Measurements from ENCODE around the gene GPBAR1. TPM values are rescaled to one million over a fixed set of nuclear protein-coding genes. Genes with fewer than 3 reads are reported as not detected.

The GPBAR1 gene
- total RNA-seq, 2 donors from 2014 or later = 1.1 to 1.3 TPM

DNA sequence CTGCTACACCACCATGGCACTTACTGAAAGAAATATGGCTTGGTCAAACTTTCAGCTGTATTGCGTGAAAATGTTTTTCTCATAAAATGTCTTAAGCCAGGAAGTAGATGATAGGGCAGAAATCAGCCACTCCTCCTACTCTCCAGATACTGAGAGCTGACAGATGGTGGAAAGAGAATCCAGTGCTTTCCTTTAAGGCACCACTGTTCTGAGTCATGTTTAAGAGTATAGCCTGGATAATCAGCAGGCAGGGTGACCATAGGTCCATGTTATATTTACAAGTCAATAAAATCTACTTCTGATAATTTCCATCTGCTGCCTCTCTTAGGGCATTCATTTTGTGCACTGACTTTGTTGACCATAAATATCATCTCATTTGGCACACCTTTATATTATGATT lies 21.9 kb upstream of the GPBAR1 start:
- H3K9ac ChIP-seq (ENCODE audit: low read depth in 2 of 2, low read length in 2 of 2) = no peak overlapping the region
- intact Hi-C loops (cut with DNase I) = no loop called here
- no peaks in the 10 kb centered on the region for H3K4me1 ChIP-seq
- H3K27me3 ChIP-seq = no peaks in the 10 kb centered on the region
- no peak for DNase-seq
- H3K36me3 ChIP-seq = peaks cover 29% of the 10 kb centered on the region
- H3K9me3 ChIP-seq = no peaks in the 10 kb centered on the region
- TF ChIP-seq, protein P1, sequence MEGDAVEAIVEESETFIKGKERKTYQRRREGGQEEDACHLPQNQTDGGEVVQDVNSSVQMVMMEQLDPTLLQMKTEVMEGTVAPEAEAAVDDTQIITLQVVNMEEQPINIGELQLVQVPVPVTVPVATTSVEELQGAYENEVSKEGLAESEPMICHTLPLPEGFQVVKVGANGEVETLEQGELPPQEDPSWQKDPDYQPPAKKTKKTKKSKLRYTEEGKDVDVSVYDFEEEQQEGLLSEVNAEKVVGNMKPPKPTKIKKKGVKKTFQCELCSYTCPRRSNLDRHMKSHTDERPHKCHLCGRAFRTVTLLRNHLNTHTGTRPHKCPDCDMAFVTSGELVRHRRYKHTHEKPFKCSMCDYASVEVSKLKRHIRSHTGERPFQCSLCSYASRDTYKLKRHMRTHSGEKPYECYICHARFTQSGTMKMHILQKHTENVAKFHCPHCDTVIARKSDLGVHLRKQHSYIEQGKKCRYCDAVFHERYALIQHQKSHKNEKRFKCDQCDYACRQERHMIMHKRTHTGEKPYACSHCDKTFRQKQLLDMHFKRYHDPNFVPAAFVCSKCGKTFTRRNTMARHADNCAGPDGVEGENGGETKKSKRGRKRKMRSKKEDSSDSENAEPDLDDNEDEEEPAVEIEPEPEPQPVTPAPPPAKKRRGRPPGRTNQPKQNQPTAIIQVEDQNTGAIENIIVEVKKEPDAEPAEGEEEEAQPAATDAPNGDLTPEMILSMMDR (IDR thresholded peaks at IDR 0.05) = no peak
- H3K4me3 ChIP-seq = no peak overlapping the region
- peak overlapping the region; percentile 7 for H3K27ac ChIP-seq

DNA sequence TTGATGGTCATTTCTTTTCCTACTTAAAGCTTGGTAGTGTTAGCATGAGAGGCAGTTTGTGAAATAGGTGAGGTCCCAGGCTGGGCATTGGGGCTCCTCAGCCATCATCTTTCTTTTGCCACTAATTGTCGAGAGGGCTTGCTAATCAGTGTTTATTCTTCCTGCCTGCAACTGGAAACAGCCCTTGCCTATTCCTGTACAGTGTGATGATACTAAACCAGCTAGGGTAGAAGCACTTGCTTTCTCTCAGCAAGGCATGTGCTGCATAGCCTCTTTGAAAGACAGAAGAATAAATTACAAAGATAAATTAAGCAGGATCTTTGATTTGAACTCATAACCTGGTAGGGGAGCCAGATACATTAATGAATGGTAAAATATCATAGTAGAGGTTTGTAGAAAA lies 16.6 kb upstream of the GPBAR1 start:
- Histone ChIP-seq H3K36me3 (peaks cover 45% of the 10 kb centered on the region), H3K27ac (no peak overlapping the region), H3K27me3 (no peaks in the 10 kb centered on the region), H3K9me3 (no peaks in the 10 kb centered on the region), H3K4me3 (no peak overlapping the region), H3K9ac (ENCODE audit: low read depth in 2 of 2, low read length in 2 of 2) (no peak overlapping the region), H3K4me1 (no peaks in the 10 kb centered on the region)
- intact Hi-C loops (cut with DNase I) = no loop called here
- TF ChIP-seq, protein P1 (IDR thresholded peaks at IDR 0.05) = no peak
- DNase-seq = no peak

GRCh38 chr2:218244665-218245064 lies 16.1 kb upstream of the GPBAR1 start:
- intact Hi-C loops (cut with DNase I) = no loop called here

GRCh38 chr2:218245214-218245613 lies 15.6 kb upstream of the GPBAR1 start:
- Histone ChIP-seq H3K4me3 (no peak overlapping the region), H3K36me3 (peaks cover 50% of the 10 kb centered on the region), H3K9me3 (no peaks in the 10 kb centered on the region), H3K4me1 (no peaks in the 10 kb centered on the region), H3K27ac (no peak overlapping the region), H3K9ac (ENCODE audit: low read depth in 2 of 2, low read length in 2 of 2) (no peak overlapping the region), H3K27me3 (no peaks in the 10 kb centered on the region)
- TF ChIP-seq, protein P1 (IDR thresholded peaks at IDR 0.05) = no peak
- DNase-seq = no peak
- intact Hi-C loops (cut with DNase I) = no loop called here

More at GRCh38 chr2:218244665-218245064, 16.1 kb upstream of the GPBAR1 start:
- Histone ChIP-seq H3K9ac (ENCODE audit: low read depth in 2 of 2, low read length in 2 of 2) (no peak overlapping the region), H3K9me3 (no peaks in the 10 kb centered on the region), H3K4me3 (no peak overlapping the region), H3K27me3 (no peaks in the 10 kb centered on the region), H3K36me3 (peaks cover 49% of the 10 kb centered on the region), H3K27ac (no peak overlapping the region), H3K4me1 (no peaks in the 10 kb centered on the region)
- DNase-seq = no peak
- TF ChIP-seq, protein P1 (IDR thresholded peaks at IDR 0.05) = no peak

- no peaks in the 10 kb centered on the region for H3K27me3 ChIP-seq
- H3K36me3 ChIP-seq = peaks cover 70% of the 10 kb centered on the region
- intact Hi-C loops (cut with DNase I) = no loop called here
- H3K9ac ChIP-seq (ENCODE audit: low read depth in 2 of 2, low read length in 2 of 2) = no peak overlapping the region
- H3K9me3 ChIP-seq = no peaks in the 10 kb centered on the region
- H3K27ac ChIP-seq = no peak overlapping the region
- H3K4me1 ChIP-seq = no peaks in the 10 kb centered on the region
- no peak for DNase-seq
- H3K4me3 ChIP-seq = no peak overlapping the region
- TF ChIP-seq, protein P1 (IDR thresholded peaks at IDR 0.05) = no peak
These were observed 11.1 kb upstream of the GPBAR1 start for GRCh38 chr2:218249691-218250090.

Data from colonic mucosa (tissue), 4 donors.